ENCODE results near the gene DDX20. TPM values are rescaled to one million over a fixed set of nuclear protein-coding genes. Genes with fewer than 3 reads are reported as not detected.

Gene DDX20
- total RNA-seq, 1 donor from 2014 or later = 31.6 TPM

DNA sequence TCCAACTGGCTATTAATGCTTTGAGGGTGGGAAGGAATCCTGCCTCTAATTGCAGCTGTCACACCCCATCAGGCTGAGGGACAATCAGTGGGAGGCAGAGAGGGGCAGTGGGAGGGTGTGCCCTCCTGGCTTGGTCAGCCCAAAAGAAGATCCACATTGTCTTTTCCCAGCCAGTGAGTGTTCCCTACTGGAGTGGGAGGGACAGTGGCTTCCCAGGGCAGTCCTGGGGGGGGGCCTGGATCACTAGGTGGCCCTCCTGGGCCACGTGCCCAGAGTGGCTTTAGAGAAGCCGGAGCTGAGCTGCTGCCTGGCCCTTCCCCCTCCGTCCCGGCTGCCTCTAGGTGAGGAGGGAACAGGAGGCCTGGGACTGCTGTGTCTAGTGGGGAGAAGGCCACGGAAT, 30.5 kb upstream of the DDX20 start:
- H3K4me3 ChIP-seq (ENCODE audit: low read depth, low read length) = no peak overlapping the region
- TF ChIP-seq, protein P1, sequence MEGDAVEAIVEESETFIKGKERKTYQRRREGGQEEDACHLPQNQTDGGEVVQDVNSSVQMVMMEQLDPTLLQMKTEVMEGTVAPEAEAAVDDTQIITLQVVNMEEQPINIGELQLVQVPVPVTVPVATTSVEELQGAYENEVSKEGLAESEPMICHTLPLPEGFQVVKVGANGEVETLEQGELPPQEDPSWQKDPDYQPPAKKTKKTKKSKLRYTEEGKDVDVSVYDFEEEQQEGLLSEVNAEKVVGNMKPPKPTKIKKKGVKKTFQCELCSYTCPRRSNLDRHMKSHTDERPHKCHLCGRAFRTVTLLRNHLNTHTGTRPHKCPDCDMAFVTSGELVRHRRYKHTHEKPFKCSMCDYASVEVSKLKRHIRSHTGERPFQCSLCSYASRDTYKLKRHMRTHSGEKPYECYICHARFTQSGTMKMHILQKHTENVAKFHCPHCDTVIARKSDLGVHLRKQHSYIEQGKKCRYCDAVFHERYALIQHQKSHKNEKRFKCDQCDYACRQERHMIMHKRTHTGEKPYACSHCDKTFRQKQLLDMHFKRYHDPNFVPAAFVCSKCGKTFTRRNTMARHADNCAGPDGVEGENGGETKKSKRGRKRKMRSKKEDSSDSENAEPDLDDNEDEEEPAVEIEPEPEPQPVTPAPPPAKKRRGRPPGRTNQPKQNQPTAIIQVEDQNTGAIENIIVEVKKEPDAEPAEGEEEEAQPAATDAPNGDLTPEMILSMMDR (conservative IDR thresholded peaks at IDR 0.05; ENCODE audit: low read depth, low read length) = no peak
- DNase-seq (ENCODE audit: low read depth) = no peak

DNA sequence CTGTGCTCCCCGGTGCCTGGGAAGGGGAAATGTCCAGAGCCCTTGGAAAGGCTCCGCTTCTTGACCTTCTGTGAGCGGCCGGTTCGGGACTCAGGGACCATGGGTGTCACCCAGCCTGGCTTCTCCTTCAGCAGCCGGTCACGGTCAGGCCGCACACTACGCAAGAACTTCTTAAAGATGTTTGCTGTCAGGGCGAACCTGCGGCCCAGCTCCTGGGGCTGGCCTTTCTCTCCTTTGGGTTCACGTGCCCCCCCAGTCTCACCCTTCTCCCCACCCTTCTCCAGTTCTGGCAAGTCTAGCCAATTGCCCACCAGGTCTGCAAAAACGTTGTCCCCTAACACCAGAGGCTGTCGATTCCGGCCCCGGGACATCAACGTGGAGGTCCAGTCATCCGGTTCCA, 28.6 kb upstream of the DDX20 start:
- no peak overlapping the region for H3K4me3 ChIP-seq (ENCODE audit: low read depth, low read length)
- TF ChIP-seq, protein P1 (conservative IDR thresholded peaks at IDR 0.05; ENCODE audit: low read depth, low read length) = no peak
- DNase-seq (ENCODE audit: low read depth) = no peak

DNA sequence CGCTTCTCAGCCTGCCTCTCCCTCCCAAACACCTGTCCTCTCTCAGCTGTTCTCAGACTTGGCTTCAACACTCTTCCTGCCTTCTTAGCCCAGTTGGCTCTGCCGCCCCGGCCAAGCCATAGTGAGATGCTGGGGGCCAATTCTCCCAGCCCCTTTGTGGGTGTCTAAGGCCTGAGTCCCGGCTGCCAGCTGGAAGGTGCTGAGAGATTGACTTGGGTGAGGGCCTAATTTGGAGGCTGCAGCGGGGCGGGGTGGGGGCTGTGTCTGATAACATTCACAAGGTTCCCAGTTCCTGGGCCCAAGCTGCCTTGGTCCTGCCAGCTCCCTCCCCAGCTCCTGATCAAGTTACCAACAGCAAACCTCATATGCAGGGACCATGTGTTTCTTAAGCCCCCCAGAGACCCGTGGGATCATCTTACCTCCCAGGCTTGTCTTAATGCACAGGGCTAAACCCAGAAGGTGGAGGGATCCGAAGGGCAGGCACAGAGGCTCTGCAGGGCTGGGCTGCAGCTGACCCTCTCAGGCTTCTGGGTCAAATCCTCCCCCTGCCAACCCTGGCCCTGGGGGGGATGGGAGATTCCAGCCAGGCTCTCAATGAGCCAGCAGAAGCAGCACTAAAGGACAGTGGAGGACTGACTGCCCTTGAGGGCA, 26.3 kb upstream of the DDX20 start:
- TF ChIP-seq, protein P1 (conservative IDR thresholded peaks at IDR 0.05; ENCODE audit: low read depth, low read length) = no peak
- H3K4me3 ChIP-seq (ENCODE audit: low read depth, low read length) = no peak overlapping the region
- DNase-seq (ENCODE audit: low read depth) = no peak

DNA sequence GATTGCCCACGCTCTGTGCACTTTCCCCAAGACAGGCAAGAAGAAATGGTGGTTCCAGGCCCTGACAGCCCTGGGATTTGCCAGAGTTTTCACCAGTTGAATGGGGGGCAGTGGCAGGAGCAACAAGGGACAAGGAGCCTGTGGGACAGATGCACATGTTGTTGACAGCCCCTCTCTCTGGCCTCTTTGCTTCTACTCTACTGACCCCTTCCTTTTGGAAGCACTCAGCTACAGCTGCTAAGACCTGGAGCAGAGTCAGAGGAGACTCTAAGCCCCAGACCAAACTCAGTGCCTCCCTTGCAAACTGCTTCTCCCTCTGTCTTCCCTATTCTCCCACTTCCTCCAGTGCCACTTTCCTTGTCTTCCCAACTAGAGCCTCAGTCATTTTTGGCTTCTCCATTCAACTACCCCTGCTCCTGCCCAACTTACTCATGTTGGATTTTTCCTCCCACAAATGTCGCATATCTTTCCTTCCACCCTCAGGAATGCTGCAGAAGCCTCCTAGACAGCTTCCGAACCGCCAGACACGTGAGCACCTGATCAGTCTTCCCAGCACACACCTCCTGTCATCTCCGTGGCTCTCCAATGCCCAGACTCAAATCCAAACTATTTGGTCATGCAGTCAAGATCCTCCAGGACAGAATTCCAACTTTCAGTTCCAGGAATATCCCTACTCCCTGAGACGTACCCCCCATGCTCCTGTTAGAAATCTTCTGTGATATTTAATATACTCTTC, 25.6 kb upstream of the DDX20 start:
- H3K4me3 ChIP-seq (ENCODE audit: low read depth, low read length) = no peak overlapping the region
- no peak for DNase-seq (ENCODE audit: low read depth)
- TF ChIP-seq, protein P1 (conservative IDR thresholded peaks at IDR 0.05; ENCODE audit: low read depth, low read length) = no peak

DNA sequence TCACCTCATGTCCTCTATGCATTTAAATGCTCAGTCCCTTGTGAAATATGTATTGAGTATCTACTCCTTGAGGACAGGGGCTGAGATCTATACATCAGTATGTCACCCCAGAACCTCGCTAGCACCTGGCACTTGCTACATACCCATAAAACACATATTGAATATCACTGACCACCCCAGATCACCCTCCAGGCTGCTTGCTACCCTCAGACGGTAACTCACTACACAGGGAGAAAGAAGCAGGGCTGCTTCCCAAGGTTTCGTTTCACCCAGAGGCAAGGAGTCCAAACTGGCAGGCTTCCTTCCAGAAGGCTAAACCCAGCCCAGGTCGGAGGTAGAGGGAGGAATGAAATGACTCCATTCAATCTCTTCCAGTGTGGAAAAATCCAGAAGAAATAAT, 25.0 kb upstream of the DDX20 start:
- DNase-seq (ENCODE audit: low read depth) = no peak
- H3K4me3 ChIP-seq (ENCODE audit: low read depth, low read length) = no peak overlapping the region
- TF ChIP-seq, protein P1 (conservative IDR thresholded peaks at IDR 0.05; ENCODE audit: low read depth, low read length) = no peak

DNA sequence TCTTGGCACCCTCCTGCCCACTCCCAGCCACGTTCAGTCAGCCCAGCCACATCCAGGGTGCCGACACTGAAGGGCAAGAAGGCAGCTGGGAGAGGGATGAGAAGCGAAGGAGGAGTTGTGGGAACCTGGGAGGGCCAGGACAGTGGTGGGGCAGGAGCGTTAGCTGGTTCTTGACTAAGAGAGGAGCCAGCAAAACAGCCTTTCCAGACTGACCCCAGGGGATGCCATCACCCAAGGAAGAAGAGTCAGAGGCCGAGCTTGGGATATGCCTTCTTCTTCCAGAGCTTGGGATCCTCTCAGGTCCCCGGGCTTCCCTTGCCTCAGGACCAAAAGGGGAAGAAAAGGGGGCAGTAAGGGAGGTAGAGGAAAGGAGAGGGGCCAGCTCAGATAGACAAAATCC, 23.7 kb upstream of the DDX20 start:
- TF ChIP-seq, protein P1 (conservative IDR thresholded peaks at IDR 0.05; ENCODE audit: low read depth, low read length) = no peak
- no peak overlapping the region for H3K4me3 ChIP-seq (ENCODE audit: low read depth, low read length)
- DNase-seq (ENCODE audit: low read depth) = no peak

DNA sequence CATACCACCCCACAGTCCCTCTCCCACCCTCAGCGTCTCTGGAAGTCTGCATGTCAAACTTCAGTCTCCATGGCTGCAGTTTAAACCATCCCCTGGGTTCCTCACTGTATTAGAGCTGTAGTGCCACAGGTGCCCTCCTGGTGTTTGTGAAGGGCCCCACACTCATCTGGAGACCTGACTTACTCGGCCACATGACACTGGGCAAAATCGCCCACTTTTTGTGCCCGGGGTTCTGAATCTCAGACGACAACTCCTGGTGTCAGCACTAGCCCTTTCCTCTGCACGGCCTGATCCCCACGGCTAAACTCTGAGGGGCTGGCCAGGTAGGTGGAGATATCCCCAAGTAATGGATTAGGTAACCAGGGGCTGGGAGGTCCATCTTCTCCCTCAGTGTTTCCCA, 23.0 kb upstream of the DDX20 start:
- TF ChIP-seq, protein P1 (conservative IDR thresholded peaks at IDR 0.05; ENCODE audit: low read depth, low read length) = no peak
- DNase-seq (ENCODE audit: low read depth) = no peak

More for the DNA sequence above, 23.0 kb upstream of the DDX20 start:
- H3K4me3 ChIP-seq (ENCODE audit: low read depth, low read length) = no peak overlapping the region
